HCT116 (cell line): ENCODE data around the gene LRRC56. TPM values are rescaled to one million over a fixed set of nuclear protein-coding genes. Genes with fewer than 3 reads are reported as not detected.

Experiments used
- ATAC-seq: fragments of 200-7000 bp; cut with Tn5 transposase; 2 replicates; pipeline ENCODE4 v1.9.1; 2020; ENCODE audit warnings: mild to moderate bottlenecking, moderate library complexity
- BruUV-seq: library from RNA; stranded (reverse); fragments of 400-500 nt; replicated peaks from 2 replicates; lab custom pipeline; 2021; lab: Mats Ljungman, UMichigan
- CTCF ChIA-PET: fragments of 300-600 bp; sonication (Branson Sonifier 250); formaldehyde crosslinking; loops from one replicate; lab custom pipeline; 2021; ENCODE audit warnings: antibody characterized with exemption; lab: Charles Lee
- POLR2A ChIA-PET: fragments of 300-600, 350-600 bp; sonication (Branson Sonifier 250); formaldehyde crosslinking; loops from one replicate; lab custom pipeline; 2021; ENCODE audit warnings: antibody characterized with exemption; lab: Charles Lee
- RAD21 ChIA-PET, 2 experiments: fragments of 300-600 bp; sonication (Branson Sonifier 250); formaldehyde crosslinking; loops; one replicate each; lab custom pipeline; 2023; ENCODE audit warnings: low total read pairs in 2 of 2; ENCODE audit not compliant: uncharacterized antibody in 2 of 2, unreplicated experiment in 2 of 2, low non-redundant PET in 1 of 2; lab: Charles Lee
- DNase-seq: peaks from one replicate; pipeline ENCODE4 v3.0.0-alpha.2; 2010; ENCODE audit warnings: low read depth, low spot score
- H2AFZ ChIP-seq: fragments of 200-600 bp; shearing (Covaris generic), sonication (generic); 2 replicates; pipeline ENCODE4 v1.6.1; 2017; ENCODE audit warnings: low read depth, mixed run types, mixed read lengths, antibody characterized with exemption, low read length; ENCODE audit not compliant: poor library complexity, severe bottlenecking
- H3K27ac ChIP-seq: 2 replicates; pipeline ENCODE4 v1.5.1; 2012; ENCODE audit warnings: low read depth, low read length
- H3K27me3 ChIP-seq: fragments of 200-600 bp; sonication (generic); 2 replicates; pipeline ENCODE4 v1.6.1; 2016; ENCODE audit warnings: mixed run types, low read length, mixed read lengths; ENCODE audit not compliant: insufficient read depth
- H3K36me3 ChIP-seq, 2 experiments: fragments of 200-500 bp in 1 of 2; fragments of 200-600 bp in 1 of 2; sonication (Bioruptor generic) in 1 of 2; sonication (generic) in 1 of 2; 2 replicates each; pipeline versions ENCODE4 v1.5.1 to v1.6.1; 2014 to 2016; ENCODE audit warnings: low read length in 2 of 2, inconsistent platforms in 1 of 2, mixed read lengths in 1 of 2, mixed run types in 1 of 2; ENCODE audit not compliant: insufficient read depth in 2 of 2, control insufficient read depth in 1 of 2
- H3K4me1 ChIP-seq, 2 experiments: fragments of 200-600 bp in 1 of 2; sonication (generic) in 1 of 2; 2 replicates each; pipeline versions ENCODE4 v1.5.1 to v1.6.1; 2012 to 2017; ENCODE audit warnings: low read length in 2 of 2, inconsistent platforms in 1 of 2, mild to moderate bottlenecking in 1 of 2, mixed read lengths in 1 of 2, mixed run types in 1 of 2, moderate library complexity in 1 of 2; ENCODE audit not compliant: insufficient read depth in 2 of 2, control insufficient read depth in 1 of 2
- H3K4me2 ChIP-seq: fragments of 200-600 bp; sonication (generic); 2 replicates; pipeline ENCODE4 v1.6.1; 2017; ENCODE audit warnings: mixed run types, low read length, mixed read lengths
- H3K4me3 ChIP-seq, 2 experiments: fragments of 200-600 bp in 1 of 2; sonication (generic) in 1 of 2; replicated peaks in 1 of 2; 2 replicates each; pipeline ENCODE4 v1.5.1; 2011 to 2016; ENCODE audit warnings: low read length in 2 of 2, control low read depth in 1 of 2, low read depth in 1 of 2, mild to moderate bottlenecking in 1 of 2, mixed read lengths in 1 of 2, mixed run types in 1 of 2
- H3K79me2 ChIP-seq: fragments of 200-600 bp; sonication (generic); 2 replicates; pipeline ENCODE4 v1.6.1; 2017; ENCODE audit warnings: mild to moderate bottlenecking, mixed run types, low read length, moderate library complexity, mixed read lengths; ENCODE audit not compliant: insufficient read depth
- H3K9ac ChIP-seq: fragments of 200-600 bp; sonication (generic); 2 replicates; pipeline ENCODE4 v1.6.1; 2016; ENCODE audit warnings: low read length, mixed read lengths
- H3K9me2 ChIP-seq: fragments of 200-600 bp; sonication (generic), shearing (Covaris generic); 2 replicates; pipeline ENCODE4 v1.6.1; 2017; ENCODE audit warnings: mixed run types, mild to moderate bottlenecking, moderate library complexity; ENCODE audit not compliant: insufficient read depth
- H3K9me3 ChIP-seq, 2 experiments: fragments of 200-500 bp in 1 of 2; fragments of 200-600 bp in 1 of 2; sonication (Bioruptor generic) in 1 of 2; sonication (generic) in 1 of 2; 2 replicates each; pipeline ENCODE4 v1.6.1; 2014 to 2017; ENCODE audit warnings: low read length in 2 of 2, mixed read lengths in 2 of 2, inconsistent platforms in 1 of 2, low read depth in 1 of 2, mild to moderate bottlenecking in 1 of 2, mixed run types in 1 of 2, moderate library complexity in 1 of 2; ENCODE audit not compliant: control insufficient read depth in 1 of 2, insufficient read depth in 1 of 2
- H4K20me1 ChIP-seq: fragments of 200-600 bp; sonication (generic), shearing (Covaris generic); 2 replicates; pipeline ENCODE4 v1.6.1; 2017; ENCODE audit warnings: mixed run types, mild to moderate bottlenecking, moderate library complexity; ENCODE audit not compliant: insufficient read depth
- CBX3 ChIP-seq: IDR thresholded peaks from 2 replicates; pipeline ENCODE4 v1.6.1; 2012; ENCODE audit warnings: low read depth
- CTCF ChIP-seq, 3 experiments: fragments of 200-600 bp in 1 of 3; sonication (generic) in 1 of 3; IDR thresholded peaks in 2 of 3; conservative IDR thresholded peaks in 1 of 3; 2 replicates each; pipeline ENCODE4 v1.5.1; 2012 to 2017; ENCODE audit warnings: low read depth in 2 of 3, low read length in 2 of 3, antibody characterized with exemption in 1 of 3, borderline replicate concordance in 1 of 3, control low read depth in 1 of 3, mild to moderate bottlenecking in 1 of 3, mixed read lengths in 1 of 3, mixed run types in 1 of 3, moderate library complexity in 1 of 3; ENCODE audit not compliant: insufficient read depth in 1 of 3
- EGR1 ChIP-seq: IDR thresholded peaks from 2 replicates; pipeline ENCODE4 v1.6.1; 2012; ENCODE audit warnings: low read depth
- EZH2 ChIP-seq: fragments of 200-600 bp; sonication (generic); IDR thresholded peaks from 2 replicates; pipeline ENCODE4 v1.6.1; 2017; ENCODE audit warnings: antibody characterized with exemption, mixed run types
- FOSL1 ChIP-seq: IDR thresholded peaks from 2 replicates; pipeline ENCODE4 v1.6.1; 2012; ENCODE audit warnings: low read depth
- JUND ChIP-seq: IDR thresholded peaks from 2 replicates; pipeline ENCODE4 v1.6.1; 2012
- MAX ChIP-seq: IDR thresholded peaks from 2 replicates; pipeline ENCODE4 v1.6.1; 2012
- POLR2AphosphoS5 ChIP-seq: IDR thresholded peaks from 2 replicates; pipeline ENCODE4 v1.6.1; 2011; ENCODE audit warnings: mild to moderate bottlenecking, low read depth, low read length, moderate library complexity
- YY1 ChIP-seq: IDR thresholded peaks from 2 replicates; pipeline ENCODE4 v1.6.1; 2011; ENCODE audit warnings: low read length, low read depth, moderate library complexity, mild to moderate bottlenecking; ENCODE audit not compliant: insufficient replicate concordance; ENCODE audit errors: extremely low read depth
- ZBTB33 ChIP-seq: IDR thresholded peaks from 2 replicates; pipeline ENCODE4 v1.6.1; 2011; ENCODE audit warnings: mild to moderate bottlenecking, low read length, moderate library complexity; ENCODE audit not compliant: insufficient replicate concordance; ENCODE audit errors: extremely low read depth
- ZFX ChIP-seq: fragments of 450-650 bp; IDR thresholded peaks from 2 replicates; pipeline ENCODE4 v1.6.1; 2017
- ZNF274 ChIP-seq: fragments of 200-500 bp; sonication (Bioruptor generic); IDR thresholded peaks from 2 replicates; pipeline ENCODE4 v1.6.1; 2014; ENCODE audit warnings: mild to moderate bottlenecking, low read depth, low read length, inconsistent platforms
- intact Hi-C: fragments of 100-400 bp; cut with micrococcal nuclease; formaldehyde crosslinking; loops from 2 replicates; pipeline ENCODE4 v1.10.0; 2022
- total RNA-seq: library from RNA; stranded (reverse); gene quantifications from one replicate; pipeline ENCODE4 v1.2.1, GENCODE V29; 2021; ENCODE audit not compliant: unreplicated experiment

LRRC56 gene
- total RNA-seq, 1 experiment from 2014 or later: 9.1 TPM

- Histone ChIP-seq H4K20me1 (no peaks in the 10 kb centered on the region), H3K27ac (no peak overlapping the region), H3K9me2 (no peaks in the 10 kb centered on the region), H3K27me3 (no peaks in the 10 kb centered on the region), H3K36me3 (peaks cover 0 to 26% of the 10 kb centered on the region in 2 experiments; a peak in 2 of 4 replicates), H3K9ac (no peak overlapping the region), H3K9me3 (no peaks in the 10 kb centered on the region), H2AFZ (no peak overlapping the region)
- no peak for DNase-seq
- no peak for ATAC-seq
- BruUV-seq: no TSS peak
- TF ChIP-seq ZFX: no peak
- TF ChIP-seq FOSL1: no peak
- TF ChIP-seq POLR2AphosphoS5: no peak
- no peak for TF ChIP-seq CBX3
- TF ChIP-seq JUND: no peak
- TF ChIP-seq ZNF274: no peak
- TF ChIP-seq YY1: no peak
- TF ChIP-seq EZH2: no peak
- TF ChIP-seq EGR1: no peak
- TF ChIP-seq MAX: no peak
- TF ChIP-seq CTCF (IDR thresholded peaks at IDR 0.05 in 2 of 3, conservative IDR thresholded peaks at IDR 0.05 in 1 of 3; ENCODE audit: borderline replicate concordance in 1 of 3, insufficient read depth in 1 of 3, low read depth in 2 of 3, low read length in 2 of 3): no peak
- TF ChIP-seq ZBTB33: no peak
- TF ChIP-seq, all 23 proteins: peak for 0
- peaks cover 6 to 10% of the 10 kb centered on the region in 2 experiments; a peak in 3 of 4 replicates for H3K4me1 ChIP-seq
- RAD21 ChIA-PET: no interaction called here
- H3K79me2 ChIP-seq: peaks cover 26% of the 10 kb centered on the region
- POLR2A ChIA-PET: no interaction called here
- H3K4me2 ChIP-seq: no peak overlapping the region
- no peak overlapping the region for H3K4me3 ChIP-seq
- intact Hi-C loops: no loop called here
- CTCF ChIA-PET: no interaction called here
Measured at GRCh38 chr11:530960-531831, 6.1 kb upstream of the LRRC56 start.
